Stimulated activated CD4-positive, alpha-beta T cell treated with anti-CD3 and anti-CD28 coated beads, TNF-alpha, amount 100 ng/mL, for 48 hours (primary cell): Measurements from ENCODE around the gene LRRC32.
"Not testable (repeated sequence)": the region's sequence is repeated elsewhere in the genome, so short reads cannot be mapped to it uniquely, and the experiment has no call there.

ENCODE experiments used
- DNase-seq, 3 donors: peaks; one replicate each; pipeline ENCODE4 v3.0.0-alpha.2; 2020; ENCODE audit warnings: low read depth in 3 of 3

The LRRC32 gene

GRCh38 chr11:76610871-76611475, 59.6 kb downstream of the LRRC32 start:
- no peak for DNase-seq

GRCh38 chr11:76610371-76610770, 60.2 kb downstream of the LRRC32 start:
- no peak for DNase-seq

- no peak for DNase-seq
Measured at GRCh38 chr11:76609736-76610370, 60.7 kb downstream of the LRRC32 start.

- DNase-seq = not testable (repeated sequence)
Measured at GRCh38 chr11:76608879-76609460, 61.6 kb downstream of the LRRC32 start.

- not testable (repeated sequence) for DNase-seq
Measured at GRCh38 chr11:76608228-76608627, 62.3 kb downstream of the LRRC32 start.
